Spinal cord (tissue), 10 donors: ENCODE measurements around the gene RPS6KA4. TPM values are rescaled to one million over a fixed set of nuclear protein-coding genes. Genes with fewer than 3 reads are reported as not detected.

ENCODE experiments used
- DNase-seq, 6 donors: peaks; one replicate each; pipeline versions ENCODE4 v3.0.0 to v3.0.0-alpha.2; 2013 to 2015; ENCODE audit warnings: low spot score in 6 of 6, low read depth in 4 of 6
- H3K27ac ChIP-seq: one replicate; pipeline ENCODE4 v1.5.1; 2013; ENCODE audit warnings: low read depth, low read length, control low read depth
- H3K27me3 ChIP-seq: one replicate; pipeline ENCODE4 v1.6.1; 2013; ENCODE audit warnings: low read length; ENCODE audit not compliant: control insufficient read depth, insufficient read depth
- H3K36me3 ChIP-seq: one replicate; pipeline ENCODE4 v1.6.1; 2013; ENCODE audit warnings: low read length; ENCODE audit not compliant: control insufficient read depth, insufficient read depth
- H3K4me1 ChIP-seq: one replicate; pipeline ENCODE4 v1.6.1; 2013; ENCODE audit warnings: low read length; ENCODE audit not compliant: control insufficient read depth, insufficient read depth
- H3K4me3 ChIP-seq: one replicate; pipeline ENCODE4 v1.5.1; 2013; ENCODE audit warnings: low read depth, low read length, control low read depth
- H3K9me3 ChIP-seq: one replicate; pipeline ENCODE4 v1.6.1; 2013; ENCODE audit warnings: low read length; ENCODE audit not compliant: control insufficient read depth, insufficient read depth
- WGBS: methylation state at CpG from one replicate; pipeline ENCODE4 v1.1.5; 2013; ENCODE audit warnings: missing lambda C conversion rate; ENCODE audit not compliant: insufficient coverage; 5-methylcytosine and 5-hydroxymethylcytosine counted together
- polyA plus RNA-seq, 2 donors: library from polyadenylated mRNA; unstranded; fragments of 120-200 nt; gene quantifications; one replicate each; pipeline ENCODE4 v1.2.1, GENCODE V29; 2013; ENCODE audit not compliant: insufficient read length in 2 of 2
- total RNA-seq, 2 donors: library from RNA; depleted of rRNA in 1 of 2; stranded (reverse); fragments of 120-200 nt in 1 of 2; fragments of >200 nt in 1 of 2; gene quantifications; one replicate each; pipeline versions ENCODE4 v1.2.3 to v1.2.4, GENCODE V29; 2013 to 2014
- donor health status: healthy.

RPS6KA4 gene
- total and polyA plus RNA-seq, 4 donors: 11.3 to 27.2 (median 20.6) TPM

DNA sequence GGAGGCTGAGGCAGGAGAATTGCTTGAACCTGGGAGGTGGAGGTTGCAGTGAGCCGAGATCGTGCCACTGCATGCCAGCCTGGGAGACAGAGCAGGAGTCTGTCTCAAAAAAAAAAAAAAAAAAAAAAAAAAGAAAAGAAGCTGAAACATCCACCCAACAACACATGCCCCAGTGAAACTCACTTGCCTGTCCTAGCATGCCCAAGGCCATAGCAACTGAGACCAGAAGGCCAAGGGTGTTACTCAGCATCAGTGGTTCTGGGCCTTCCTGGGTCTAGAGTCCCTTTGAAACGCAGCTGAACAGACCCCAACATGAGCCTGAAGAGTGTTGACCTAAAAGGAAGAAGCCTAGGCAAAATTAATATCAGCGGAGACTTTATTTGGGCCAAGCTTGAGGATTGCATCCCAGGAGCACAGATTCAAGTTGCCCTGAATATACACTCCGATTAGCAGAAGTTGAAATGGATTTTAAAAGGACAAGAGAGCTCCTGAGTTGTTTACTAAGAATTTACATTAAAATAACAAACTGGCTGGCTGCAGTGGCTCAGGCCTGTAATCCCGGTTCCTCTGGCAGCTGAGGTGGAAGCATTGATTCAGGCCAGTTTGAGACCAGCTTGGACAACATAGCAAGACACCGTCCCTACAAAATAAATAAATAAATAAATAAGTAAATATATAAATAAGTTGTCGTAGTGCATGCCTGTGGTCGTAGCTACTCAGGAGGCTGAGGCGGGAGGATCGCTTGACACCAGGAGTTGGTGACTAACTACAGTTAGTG, 34.1 kb upstream of the RPS6KA4 start:
- Histone ChIP-seq H3K9me3 (no peaks in the 10 kb centered on the region), H3K4me1 (no peaks in the 10 kb centered on the region), H3K27me3 (no peaks in the 10 kb centered on the region), H3K27ac (no peak overlapping the region), H3K36me3 (peaks cover 37% of the 10 kb centered on the region), H3K4me3 (no peak overlapping the region)
- WGBS: 92% methylated on average over 5 of the region's 11 CpGs
- no peak for DNase-seq

DNA sequence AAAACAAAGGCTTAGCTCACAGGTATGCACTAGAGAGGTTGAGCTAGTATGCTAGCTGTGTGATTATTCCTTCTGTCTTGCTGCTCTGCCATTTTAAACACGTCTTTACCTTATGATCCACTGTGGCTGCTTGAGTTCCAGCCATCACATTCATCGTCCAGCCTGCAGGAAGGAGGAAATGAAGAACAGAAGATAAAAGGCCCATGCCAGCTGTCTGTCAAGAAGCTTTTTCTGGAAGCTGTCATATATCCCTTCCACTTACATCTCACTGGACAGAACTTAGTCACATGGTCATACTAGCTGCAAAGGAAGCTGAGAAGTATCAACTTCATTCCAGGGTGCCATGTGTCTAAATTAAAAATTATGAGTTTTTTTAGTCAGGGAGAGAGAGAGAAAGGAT, 31.6 kb upstream of the RPS6KA4 start:
- WGBS: no CpG with 5 or more reads among the region's 2 CpGs
- H3K4me3 ChIP-seq: no peak overlapping the region
- H3K27me3 ChIP-seq: no peaks in the 10 kb centered on the region
- DNase-seq: no peak
- peaks cover 22% of the 10 kb centered on the region for H3K36me3 ChIP-seq
- no peaks in the 10 kb centered on the region for H3K9me3 ChIP-seq
- no peak overlapping the region for H3K27ac ChIP-seq
- H3K4me1 ChIP-seq: peaks cover 7% of the 10 kb centered on the region

DNA sequence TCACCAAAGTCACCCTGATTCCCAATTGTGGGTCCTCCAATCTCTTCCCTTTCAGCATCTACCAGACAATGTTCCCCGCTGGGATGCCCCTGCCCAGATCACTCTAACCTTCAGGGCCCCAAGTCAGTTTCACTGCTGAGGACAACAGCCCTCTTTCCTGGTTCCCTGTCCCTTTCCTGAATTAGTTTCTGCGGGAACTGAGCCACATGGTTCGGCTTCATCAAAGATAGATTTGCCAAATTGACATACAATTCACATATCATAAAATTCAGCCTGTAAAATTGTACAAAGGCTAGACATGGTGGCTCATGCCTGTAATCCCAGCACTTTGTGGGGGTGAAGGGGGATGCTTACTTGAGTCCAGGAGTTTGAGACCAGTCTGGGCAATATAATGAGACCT, 31.0 kb upstream of the RPS6KA4 start:
- no peak for DNase-seq
- Histone ChIP-seq H3K9me3 (no peaks in the 10 kb centered on the region), H3K4me3 (no peak overlapping the region), H3K4me1 (peaks cover 7% of the 10 kb centered on the region), H3K27me3 (no peaks in the 10 kb centered on the region), H3K27ac (no peak overlapping the region), H3K36me3 (peaks cover 16% of the 10 kb centered on the region)
- WGBS: 84% methylated on average over 3 of the region's 3 CpGs

DNA sequence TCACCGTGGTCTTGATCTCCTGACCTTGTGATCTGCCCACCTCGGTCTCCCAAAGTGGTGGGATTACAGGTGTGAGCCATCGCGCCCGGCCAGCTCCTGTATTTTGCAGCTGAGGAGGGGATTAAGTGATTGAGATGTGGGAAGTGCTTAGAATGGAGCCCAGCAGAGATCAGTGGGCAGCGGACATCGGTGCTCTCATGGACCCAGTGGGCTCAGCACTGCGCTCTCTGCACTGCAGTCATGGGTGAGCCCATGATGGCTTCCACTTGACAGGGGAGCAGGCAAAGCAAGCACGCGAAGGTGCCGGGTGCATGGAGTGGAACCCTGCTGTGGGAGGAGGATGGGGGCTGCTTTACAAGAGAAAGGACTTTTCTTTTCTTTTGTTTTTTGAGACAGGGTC, 28.1 kb upstream of the RPS6KA4 start:
- Histone ChIP-seq H3K4me3 (no peak overlapping the region), H3K4me1 (peaks cover 7% of the 10 kb centered on the region), H3K9me3 (no peaks in the 10 kb centered on the region), H3K27ac (no peak overlapping the region), H3K27me3 (no peaks in the 10 kb centered on the region), H3K36me3 (peaks cover 3% of the 10 kb centered on the region)
- WGBS: 69% methylated on average over 10 of the region's 11 CpGs
- no peak for DNase-seq

DNA sequence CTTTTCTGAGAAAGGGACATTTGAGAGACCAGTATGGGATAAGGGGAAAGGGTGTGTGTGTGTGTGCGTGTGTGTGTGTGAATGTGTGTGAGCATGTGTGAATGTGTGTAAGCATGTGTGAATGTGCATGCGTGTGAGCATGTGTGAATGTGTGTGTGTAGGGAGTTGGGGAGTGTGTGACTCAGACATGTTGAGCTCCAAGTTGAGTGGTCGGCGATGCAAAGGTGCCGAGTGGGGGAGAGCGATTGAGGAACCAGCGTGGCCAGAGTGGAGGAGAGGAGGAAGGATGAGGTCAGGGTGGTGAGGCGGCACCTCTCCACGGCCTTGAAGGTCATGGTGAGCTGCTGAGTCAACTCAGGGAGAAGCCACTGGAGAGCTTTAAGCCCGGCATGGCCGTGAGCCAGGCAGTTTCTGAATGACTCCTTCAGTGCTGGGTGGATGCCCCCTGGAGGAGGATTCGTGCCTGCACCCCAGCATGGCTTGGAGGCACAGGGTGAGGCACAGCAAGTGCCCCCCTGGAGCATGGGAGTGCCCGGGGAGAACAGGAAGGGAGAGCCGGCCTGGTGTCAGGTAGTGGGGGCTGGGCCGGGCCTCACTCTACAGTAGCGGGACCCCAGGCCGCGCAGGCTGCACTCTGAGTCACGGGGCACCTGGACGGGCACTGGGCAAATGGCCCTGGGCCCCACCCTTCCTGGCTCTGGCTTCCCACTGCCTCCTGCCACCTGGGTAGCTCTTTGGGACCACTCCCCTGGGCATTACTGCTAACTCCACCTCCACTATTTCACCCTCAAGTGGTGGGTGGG, 27.2 kb upstream of the RPS6KA4 start:
- Histone ChIP-seq H3K4me1 (peaks cover 7% of the 10 kb centered on the region), H3K9me3 (no peaks in the 10 kb centered on the region), H3K27me3 (no peaks in the 10 kb centered on the region), H3K4me3 (no peak overlapping the region), H3K27ac (no peak overlapping the region), H3K36me3 (peaks cover 3% of the 10 kb centered on the region)
- 55% methylated on average over 20 of the region's 20 CpGs for WGBS
- DNase-seq: peak in 2 of 6 donors; percentile 18 to 52

DNA sequence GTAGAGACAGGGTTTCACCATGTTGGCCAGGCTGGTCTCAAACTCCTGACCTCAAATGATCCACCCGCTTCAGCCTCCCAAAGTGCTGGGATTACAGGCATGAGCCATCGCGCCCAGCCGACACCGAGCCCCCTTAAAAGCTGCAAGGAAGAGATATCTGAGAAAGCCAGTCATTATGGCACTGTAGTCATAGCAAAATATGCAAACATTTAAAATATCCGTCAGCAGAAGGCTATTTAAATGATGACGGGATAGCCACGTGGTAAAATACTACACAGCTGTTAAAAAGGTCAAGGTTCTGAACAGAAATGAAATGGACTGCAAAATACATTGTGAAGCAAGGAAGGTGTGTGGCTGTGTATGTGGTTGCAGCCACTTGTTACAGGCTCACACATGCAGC, 25.4 kb upstream of the RPS6KA4 start:
- Histone ChIP-seq H3K36me3 (peaks cover 3% of the 10 kb centered on the region), H3K9me3 (no peaks in the 10 kb centered on the region), H3K4me1 (peaks cover 7% of the 10 kb centered on the region), H3K4me3 (no peak overlapping the region), H3K27ac (no peak overlapping the region), H3K27me3 (no peaks in the 10 kb centered on the region)
- no peak for DNase-seq
- WGBS: 80% methylated on average over 2 of the region's 8 CpGs

DNA sequence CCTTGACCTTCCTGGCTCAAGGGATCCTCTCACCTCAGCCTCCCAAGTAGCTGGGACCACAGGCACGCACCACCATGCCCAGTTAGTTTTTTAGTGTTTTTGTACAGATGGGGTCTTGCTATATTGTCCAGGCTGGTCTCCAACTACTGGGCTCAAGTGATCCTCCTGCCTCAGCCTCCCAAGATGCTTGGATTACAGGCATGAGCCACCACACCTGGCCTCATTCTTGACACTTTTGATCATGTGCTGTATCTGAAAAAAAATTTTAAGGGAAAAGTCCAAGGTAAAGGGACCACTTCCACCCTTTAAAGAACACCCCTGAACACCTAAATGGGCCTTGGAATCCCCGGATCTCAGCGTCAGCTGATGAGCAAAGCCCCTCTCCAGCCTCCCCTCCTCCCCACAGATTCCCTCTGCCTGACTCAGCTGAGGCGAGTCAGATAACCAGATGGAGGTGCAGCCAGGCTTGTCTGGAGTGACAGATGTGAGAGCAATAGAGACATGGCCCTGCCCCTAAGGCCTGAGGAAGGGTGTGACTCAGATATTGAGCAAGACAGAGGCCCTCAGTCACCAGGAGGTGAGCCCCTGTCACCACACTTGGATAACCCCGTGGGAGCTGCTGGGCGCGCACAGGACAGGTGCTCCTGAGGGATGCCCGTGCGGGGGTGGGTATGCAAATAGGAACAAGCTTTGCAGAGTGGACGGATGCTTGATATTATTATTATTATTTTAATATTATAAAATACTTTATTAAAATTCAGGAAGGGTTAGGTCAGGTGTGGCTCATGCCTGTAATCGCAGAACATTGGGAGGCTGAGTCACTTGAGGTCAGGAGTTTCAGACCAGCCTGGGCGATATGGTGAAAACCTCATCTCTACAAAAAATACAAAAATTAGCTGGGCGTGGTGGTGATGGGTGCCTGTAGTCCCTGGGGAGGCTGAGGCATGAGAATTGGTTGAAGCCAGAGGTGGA, 23.9 kb upstream of the RPS6KA4 start:
- no peak overlapping the region for H3K27ac ChIP-seq
- H3K27me3 ChIP-seq: no peaks in the 10 kb centered on the region
- DNase-seq: peak in 1 of 6 donors; percentile 63

DNA sequence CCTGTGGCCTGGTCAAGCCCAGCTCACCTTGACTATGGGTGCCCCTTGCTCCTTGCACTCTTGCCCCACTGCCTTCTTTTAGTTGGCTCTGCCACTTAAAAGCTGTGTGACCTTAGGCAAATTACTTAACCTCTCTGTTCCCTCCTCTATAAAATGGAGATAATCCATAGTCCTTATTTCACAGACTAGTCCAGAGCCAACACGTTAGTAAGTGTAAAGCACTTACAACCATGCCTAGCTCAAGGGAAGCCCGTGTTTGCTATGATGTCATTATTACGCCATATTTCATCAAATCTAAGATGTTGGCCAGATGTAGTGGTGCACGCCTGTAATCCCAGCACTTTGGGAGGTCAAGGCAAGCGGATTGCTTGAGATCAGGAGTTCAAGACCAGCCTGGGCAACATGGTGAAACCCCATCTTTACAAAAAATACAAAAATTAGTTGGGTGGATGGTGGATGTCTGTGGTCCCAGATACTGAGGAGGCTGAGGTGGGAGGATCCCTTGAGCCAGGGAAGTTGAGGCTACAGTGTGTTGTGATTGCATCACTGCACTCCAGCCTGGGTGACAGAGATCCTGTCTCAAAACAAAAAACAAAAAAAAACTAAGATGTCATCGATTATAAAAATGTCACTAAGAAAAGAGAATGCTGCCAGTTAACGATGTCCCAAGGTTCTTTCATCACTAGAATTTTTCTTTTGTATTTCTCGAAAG, 21.3 kb upstream of the RPS6KA4 start:
- no peaks in the 10 kb centered on the region for H3K9me3 ChIP-seq
- H3K27me3 ChIP-seq: peaks cover 16% of the 10 kb centered on the region
- 92% methylated on average over 2 of the region's 8 CpGs for WGBS
- H3K36me3 ChIP-seq: peaks cover 4% of the 10 kb centered on the region
- no peak for DNase-seq
- no peak overlapping the region for H3K4me3 ChIP-seq
- peaks cover 22% of the 10 kb centered on the region for H3K4me1 ChIP-seq
- H3K27ac ChIP-seq: no peak overlapping the region

More for the DNA sequence above, 23.9 kb upstream of the RPS6KA4 start:
- Histone ChIP-seq H3K4me1 (peaks cover 7% of the 10 kb centered on the region), H3K36me3 (peaks cover 3% of the 10 kb centered on the region), H3K9me3 (no peaks in the 10 kb centered on the region), H3K4me3 (no peak overlapping the region)
- WGBS: 58% methylated on average over 3 of the region's 13 CpGs

DNA sequence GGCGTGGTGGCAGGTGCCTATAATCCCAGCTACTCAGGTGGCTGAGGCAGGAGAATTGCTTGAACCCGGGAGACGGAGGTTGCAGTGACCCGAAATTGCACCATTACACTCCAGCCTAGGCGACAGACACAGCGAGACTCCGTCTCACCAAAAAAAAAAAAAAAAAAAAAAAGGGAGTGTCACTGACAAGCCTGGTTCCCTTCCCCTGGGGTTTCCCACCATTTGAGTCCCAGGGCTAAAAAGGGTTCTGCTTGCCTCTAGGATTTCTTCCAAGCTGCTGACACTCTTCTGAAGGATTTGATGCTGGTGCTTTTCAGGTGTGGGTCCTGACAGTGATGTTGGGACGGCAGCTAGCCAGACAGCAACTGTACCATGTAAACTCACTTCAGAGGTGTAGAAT, 20.2 kb upstream of the RPS6KA4 start:
- H3K36me3 ChIP-seq: peaks cover 4% of the 10 kb centered on the region
- DNase-seq: no peak
- peaks cover 30% of the 10 kb centered on the region for H3K4me1 ChIP-seq
- H3K4me3 ChIP-seq: no peak overlapping the region
- H3K27me3 ChIP-seq: peaks cover 21% of the 10 kb centered on the region
- no peaks in the 10 kb centered on the region for H3K9me3 ChIP-seq
- no peak overlapping the region for H3K27ac ChIP-seq
- WGBS: 82% methylated on average over 1 of the region's 8 CpGs
